Large intestine (tissue), 3 donors: ENCODE results near the gene DCTN4. TPM values are rescaled to one million over a fixed set of nuclear protein-coding genes. Genes with fewer than 3 reads are reported as not detected.
"Not testable (repeated sequence)": the region's sequence is repeated elsewhere in the genome, so short reads cannot be mapped to it uniquely, and the experiment has no call there.

Source experiments
- DNase-seq, 2 donors: peaks; one replicate each; pipeline versions ENCODE4 v3.0.0 to v3.0.0-alpha.2; 2013
- H3K27ac ChIP-seq: one replicate; pipeline ENCODE4 v1.5.1; 2013; ENCODE audit warnings: low read length
- H3K27me3 ChIP-seq: 2 replicates; pipeline ENCODE4 v1.6.1; 2013; ENCODE audit warnings: low read length; ENCODE audit not compliant: control insufficient read depth, insufficient read depth
- H3K36me3 ChIP-seq: 2 replicates; pipeline ENCODE4 v1.6.1; 2013; ENCODE audit warnings: low read length; ENCODE audit not compliant: control insufficient read depth, insufficient read depth
- H3K4me1 ChIP-seq: one replicate; pipeline ENCODE4 v1.6.1; 2013; ENCODE audit warnings: low read length; ENCODE audit not compliant: control insufficient read depth, insufficient read depth
- H3K4me3 ChIP-seq: one replicate; pipeline ENCODE4 v1.5.1; 2013; ENCODE audit warnings: low read length
- H3K9me3 ChIP-seq: one replicate; pipeline ENCODE4 v1.6.1; 2013; ENCODE audit warnings: mild to moderate bottlenecking, low read depth, low read length, moderate library complexity; ENCODE audit not compliant: control insufficient read depth
- WGBS: methylation state at CpG from one replicate; pipeline ENCODE4 v1.1.5; 2013; ENCODE audit warnings: low lambda C conversion rate; ENCODE audit not compliant: insufficient coverage; 5-methylcytosine and 5-hydroxymethylcytosine counted together
- polyA plus RNA-seq: library from polyadenylated mRNA; unstranded; fragments of 120-200 nt; gene quantifications from one replicate; pipeline ENCODE4 v1.2.1, GENCODE V29; 2013

Gene DCTN4
- polyA plus RNA-seq, 1 donor: 49.5 TPM

GRCh38 chr5:150743142-150743488, 15.7 kb downstream of the DCTN4 start:
- not testable (repeated sequence) for H3K9me3 ChIP-seq, DNase-seq, H3K4me1 ChIP-seq, H3K27me3 ChIP-seq, H3K4me3 ChIP-seq, H3K27ac ChIP-seq
- no CpG with 5 or more reads among the region's 9 CpGs for WGBS
- H3K36me3 ChIP-seq: peaks cover 19% of the 10 kb centered on the region

- peaks cover 19% of the 10 kb centered on the region for H3K36me3 ChIP-seq
- H3K27ac ChIP-seq, H3K9me3 ChIP-seq, H3K27me3 ChIP-seq, H3K4me3 ChIP-seq, H3K4me1 ChIP-seq: not testable (repeated sequence)
- DNase-seq: peak in 1 of 2 donors; percentile 37
- 80% methylated on average over 2 of the region's 18 CpGs for WGBS
Measured at GRCh38 chr5:150742455-150743141, 16.2 kb downstream of the DCTN4 start.

GRCh38 chr5:150740992-150741391, 17.8 kb downstream of the DCTN4 start:
- H3K36me3 ChIP-seq: peaks cover 21% of the 10 kb centered on the region
- no peak for DNase-seq
- peaks cover 5% of the 10 kb centered on the region for H3K9me3 ChIP-seq
- H3K4me3 ChIP-seq: no peak overlapping the region
- H3K27me3 ChIP-seq: no peaks in the 10 kb centered on the region
- no peaks in the 10 kb centered on the region for H3K4me1 ChIP-seq
- no peak overlapping the region for H3K27ac ChIP-seq

- H3K27ac ChIP-seq: no peak overlapping the region
- peaks cover 40% of the 10 kb centered on the region for H3K36me3 ChIP-seq
- no peak for DNase-seq
- peaks cover 19% of the 10 kb centered on the region for H3K9me3 ChIP-seq
- no CpG with 5 or more reads among the region's 7 CpGs for WGBS
- H3K4me1 ChIP-seq: no peaks in the 10 kb centered on the region
- no peak overlapping the region for H3K4me3 ChIP-seq
- H3K27me3 ChIP-seq: no peaks in the 10 kb centered on the region
Measured at GRCh38 chr5:150738862-150739261, 20.0 kb downstream of the DCTN4 start.

- Histone ChIP-seq H3K27ac (no peak overlapping the region), H3K36me3 (peaks cover 56% of the 10 kb centered on the region), H3K4me1 (no peaks in the 10 kb centered on the region), H3K9me3 (peaks cover 19% of the 10 kb centered on the region), H3K27me3 (no peaks in the 10 kb centered on the region), H3K4me3 (no peak overlapping the region)
- DNase-seq: peak in 1 of 2 donors; percentile 6
- no CpG with 5 or more reads among the region's 7 CpGs for WGBS
Measured at GRCh38 chr5:150734579-150735384, 24.0 kb downstream of the DCTN4 start.

GRCh38 chr5:150731669-150732242, 27.1 kb downstream of the DCTN4 start:
- no peak for DNase-seq
- Histone ChIP-seq H3K27ac (no peak overlapping the region), H3K36me3 (peaks cover 61% of the 10 kb centered on the region), H3K27me3 (no peaks in the 10 kb centered on the region), H3K9me3 (peaks cover 19% of the 10 kb centered on the region), H3K4me1 (no peaks in the 10 kb centered on the region), H3K4me3 (no peak overlapping the region)
- WGBS: no CpG with 5 or more reads among the region's 6 CpGs

GRCh38 chr5:150729859-150730258, 29.0 kb downstream of the DCTN4 start:
- no peaks in the 10 kb centered on the region for H3K27me3 ChIP-seq
- H3K4me1 ChIP-seq: no peaks in the 10 kb centered on the region
- no peak for DNase-seq
- WGBS: 97% methylated on average over 3 of the region's 4 CpGs
- peaks cover 62% of the 10 kb centered on the region for H3K36me3 ChIP-seq
- no peak overlapping the region for H3K27ac ChIP-seq
- no peak overlapping the region for H3K4me3 ChIP-seq
- H3K9me3 ChIP-seq: peaks cover 5% of the 10 kb centered on the region

GRCh38 chr5:150723845-150724244, 35.0 kb downstream of the DCTN4 start:
- no peak for DNase-seq
- WGBS: 91% methylated on average over 2 of the region's 2 CpGs
- H3K36me3 ChIP-seq: peaks cover 58% of the 10 kb centered on the region

GRCh38 chr5:150710165-150710564, 48.7 kb downstream of the DCTN4 start:
- Histone ChIP-seq H3K4me3 (no peak overlapping the region), H3K4me1 (no peaks in the 10 kb centered on the region), H3K27ac (no peak overlapping the region), H3K36me3 (peaks cover 50% of the 10 kb centered on the region), H3K9me3 (no peaks in the 10 kb centered on the region), H3K27me3 (no peaks in the 10 kb centered on the region)
- DNase-seq: no peak
- WGBS: 53% methylated on average over 2 of the region's 2 CpGs

More at GRCh38 chr5:150723845-150724244, 35.0 kb downstream of the DCTN4 start:
- Histone ChIP-seq H3K27ac (no peak overlapping the region), H3K4me3 (no peak overlapping the region), H3K4me1 (no peaks in the 10 kb centered on the region), H3K27me3 (no peaks in the 10 kb centered on the region), H3K9me3 (no peaks in the 10 kb centered on the region)

- Histone ChIP-seq H3K9me3 (no peaks in the 10 kb centered on the region), H3K27ac (peak overlapping the region; percentile 21), H3K27me3 (no peaks in the 10 kb centered on the region), H3K4me1 (no peaks in the 10 kb centered on the region), H3K36me3 (peaks cover 34% of the 10 kb centered on the region), H3K4me3 (no peak overlapping the region)
- WGBS: 0% methylated on average over 1 of the region's 4 CpGs
- peak in 1 of 2 donors; percentile 30 for DNase-seq
Measured at GRCh38 chr5:150706776-150707390, 51.9 kb downstream of the DCTN4 start.
